Measurements from ENCODE around the gene TNFRSF12A.

DNA sequence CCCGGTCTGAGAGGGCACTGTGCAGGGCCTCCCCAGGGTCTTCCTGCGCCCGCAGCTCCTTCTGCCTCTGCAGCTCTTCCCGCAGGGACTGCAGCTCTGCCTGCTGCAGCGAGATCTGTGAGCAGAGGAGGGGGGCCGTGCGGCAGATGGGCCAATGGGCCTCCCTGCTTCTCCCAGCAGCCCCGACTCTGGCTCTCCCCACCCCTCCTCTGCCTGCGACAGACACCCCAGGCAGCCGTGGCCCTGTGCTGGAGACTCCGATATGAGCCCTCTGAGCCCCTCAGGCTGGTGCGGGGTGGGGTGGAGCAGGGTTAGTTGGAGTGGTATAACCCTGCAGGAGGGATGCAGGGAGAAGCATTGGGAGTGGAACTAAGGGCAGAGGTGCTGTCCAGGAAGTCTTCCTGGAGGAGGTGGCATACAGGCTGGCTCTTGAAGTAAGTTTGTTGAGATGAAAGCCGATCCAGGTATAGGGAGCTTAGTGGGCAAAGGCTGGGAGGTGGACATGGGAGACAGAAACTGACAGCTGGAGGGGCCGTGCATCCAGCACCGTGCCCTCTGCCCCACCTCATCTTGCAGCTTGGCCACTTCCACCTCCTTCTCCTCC lies 8.7 kb downstream of the TNFRSF12A start:
- TF ChIP-seq, protein P1, sequence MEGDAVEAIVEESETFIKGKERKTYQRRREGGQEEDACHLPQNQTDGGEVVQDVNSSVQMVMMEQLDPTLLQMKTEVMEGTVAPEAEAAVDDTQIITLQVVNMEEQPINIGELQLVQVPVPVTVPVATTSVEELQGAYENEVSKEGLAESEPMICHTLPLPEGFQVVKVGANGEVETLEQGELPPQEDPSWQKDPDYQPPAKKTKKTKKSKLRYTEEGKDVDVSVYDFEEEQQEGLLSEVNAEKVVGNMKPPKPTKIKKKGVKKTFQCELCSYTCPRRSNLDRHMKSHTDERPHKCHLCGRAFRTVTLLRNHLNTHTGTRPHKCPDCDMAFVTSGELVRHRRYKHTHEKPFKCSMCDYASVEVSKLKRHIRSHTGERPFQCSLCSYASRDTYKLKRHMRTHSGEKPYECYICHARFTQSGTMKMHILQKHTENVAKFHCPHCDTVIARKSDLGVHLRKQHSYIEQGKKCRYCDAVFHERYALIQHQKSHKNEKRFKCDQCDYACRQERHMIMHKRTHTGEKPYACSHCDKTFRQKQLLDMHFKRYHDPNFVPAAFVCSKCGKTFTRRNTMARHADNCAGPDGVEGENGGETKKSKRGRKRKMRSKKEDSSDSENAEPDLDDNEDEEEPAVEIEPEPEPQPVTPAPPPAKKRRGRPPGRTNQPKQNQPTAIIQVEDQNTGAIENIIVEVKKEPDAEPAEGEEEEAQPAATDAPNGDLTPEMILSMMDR (IDR thresholded peaks at IDR 0.05) = no peak
- TF ChIP-seq, protein P2, sequence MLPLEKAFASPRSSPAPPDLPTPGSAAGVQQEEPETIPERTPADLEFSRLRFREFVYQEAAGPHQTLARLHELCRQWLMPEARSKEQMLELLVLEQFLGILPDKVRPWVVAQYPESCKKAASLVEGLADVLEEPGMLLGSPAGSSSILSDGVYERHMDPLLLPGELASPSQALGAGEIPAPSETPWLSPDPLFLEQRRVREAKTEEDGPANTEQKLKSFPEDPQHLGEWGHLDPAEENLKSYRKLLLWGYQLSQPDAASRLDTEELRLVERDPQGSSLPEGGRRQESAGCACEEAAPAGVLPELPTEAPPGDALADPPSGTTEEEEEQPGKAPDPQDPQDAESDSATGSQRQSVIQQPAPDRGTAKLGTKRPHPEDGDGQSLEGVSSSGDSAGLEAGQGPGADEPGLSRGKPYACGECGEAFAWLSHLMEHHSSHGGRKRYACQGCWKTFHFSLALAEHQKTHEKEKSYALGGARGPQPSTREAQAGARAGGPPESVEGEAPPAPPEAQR (CRISPR knock-in tag; IDR thresholded peaks at IDR 0.05) = no peak
- TF ChIP-seq CREB1 (CRISPR knock-in tag; IDR thresholded peaks at IDR 0.05) (no peak), ZNF138 (CRISPR knock-in tag; conservative IDR thresholded peaks at IDR 0.05) (no peak), ZBTB21 (CRISPR knock-in tag; IDR thresholded peaks at IDR 0.05; ENCODE audit: borderline replicate concordance) (no peak), GABPB1 (CRISPR knock-in tag; IDR thresholded peaks at IDR 0.05) (no peak), NR2C2 (CRISPR knock-in tag; IDR thresholded peaks at IDR 0.05) (no peak), NFYB (CRISPR knock-in tag; conservative IDR thresholded peaks at IDR 0.05; ENCODE audit: low read depth) (no peak)
- TF ChIP-seq, protein P3, sequence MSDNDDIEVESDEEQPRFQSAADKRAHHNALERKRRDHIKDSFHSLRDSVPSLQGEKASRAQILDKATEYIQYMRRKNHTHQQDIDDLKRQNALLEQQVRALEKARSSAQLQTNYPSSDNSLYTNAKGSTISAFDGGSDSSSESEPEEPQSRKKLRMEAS (CRISPR knock-in tag; IDR thresholded peaks at IDR 0.05) = no peak
- TF ChIP-seq, protein P4, sequence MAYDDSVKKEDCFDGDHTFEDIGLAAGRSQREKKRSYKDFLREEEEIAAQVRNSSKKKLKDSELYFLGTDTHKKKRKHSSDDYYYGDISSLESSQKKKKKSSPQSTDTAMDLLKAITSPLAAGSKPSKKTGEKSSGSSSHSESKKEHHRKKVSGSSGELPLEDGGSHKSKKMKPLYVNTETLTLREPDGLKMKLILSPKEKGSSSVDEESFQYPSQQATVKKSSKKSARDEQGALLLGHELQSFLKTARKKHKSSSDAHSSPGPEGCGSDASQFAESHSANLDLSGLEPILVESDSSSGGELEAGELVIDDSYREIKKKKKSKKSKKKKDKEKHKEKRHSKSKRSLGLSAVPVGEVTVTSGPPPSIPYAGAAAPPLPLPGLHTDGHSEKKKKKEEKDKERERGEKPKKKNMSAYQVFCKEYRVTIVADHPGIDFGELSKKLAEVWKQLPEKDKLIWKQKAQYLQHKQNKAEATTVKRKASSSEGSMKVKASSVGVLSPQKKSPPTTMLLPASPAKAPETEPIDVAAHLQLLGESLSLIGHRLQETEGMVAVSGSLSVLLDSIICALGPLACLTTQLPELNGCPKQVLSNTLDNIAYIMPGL (CRISPR knock-in tag; IDR thresholded peaks at IDR 0.05) = no peak
- TF ChIP-seq, protein P5, sequence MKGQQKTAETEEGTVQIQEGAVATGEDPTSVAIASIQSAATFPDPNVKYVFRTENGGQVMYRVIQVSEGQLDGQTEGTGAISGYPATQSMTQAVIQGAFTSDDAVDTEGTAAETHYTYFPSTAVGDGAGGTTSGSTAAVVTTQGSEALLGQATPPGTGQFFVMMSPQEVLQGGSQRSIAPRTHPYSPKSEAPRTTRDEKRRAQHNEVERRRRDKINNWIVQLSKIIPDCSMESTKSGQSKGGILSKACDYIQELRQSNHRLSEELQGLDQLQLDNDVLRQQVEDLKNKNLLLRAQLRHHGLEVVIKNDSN (CRISPR knock-in tag; IDR thresholded peaks at IDR 0.05) = no peak
- TF ChIP-seq, protein P6, sequence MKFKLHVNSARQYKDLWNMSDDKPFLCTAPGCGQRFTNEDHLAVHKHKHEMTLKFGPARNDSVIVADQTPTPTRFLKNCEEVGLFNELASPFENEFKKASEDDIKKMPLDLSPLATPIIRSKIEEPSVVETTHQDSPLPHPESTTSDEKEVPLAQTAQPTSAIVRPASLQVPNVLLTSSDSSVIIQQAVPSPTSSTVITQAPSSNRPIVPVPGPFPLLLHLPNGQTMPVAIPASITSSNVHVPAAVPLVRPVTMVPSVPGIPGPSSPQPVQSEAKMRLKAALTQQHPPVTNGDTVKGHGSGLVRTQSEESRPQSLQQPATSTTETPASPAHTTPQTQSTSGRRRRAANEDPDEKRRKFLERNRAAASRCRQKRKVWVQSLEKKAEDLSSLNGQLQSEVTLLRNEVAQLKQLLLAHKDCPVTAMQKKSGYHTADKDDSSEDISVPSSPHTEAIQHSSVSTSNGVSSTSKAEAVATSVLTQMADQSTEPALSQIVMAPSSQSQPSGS (CRISPR knock-in tag; IDR thresholded peaks at IDR 0.05; ENCODE audit: borderline replicate concordance, low read depth) = no peak
